HG03280 (cell line): Measurements from ENCODE around the gene WFIKKN1.

Experiments used
- ATAC-seq: cut with Tn5 transposase; IDR thresholded peaks from one replicate; pipeline ENCODE4 v1.9.1; 2021; ENCODE audit warnings: mild to moderate bottlenecking, moderate library complexity; ENCODE audit not compliant: unreplicated experiment

The WFIKKN1 gene

DNA sequence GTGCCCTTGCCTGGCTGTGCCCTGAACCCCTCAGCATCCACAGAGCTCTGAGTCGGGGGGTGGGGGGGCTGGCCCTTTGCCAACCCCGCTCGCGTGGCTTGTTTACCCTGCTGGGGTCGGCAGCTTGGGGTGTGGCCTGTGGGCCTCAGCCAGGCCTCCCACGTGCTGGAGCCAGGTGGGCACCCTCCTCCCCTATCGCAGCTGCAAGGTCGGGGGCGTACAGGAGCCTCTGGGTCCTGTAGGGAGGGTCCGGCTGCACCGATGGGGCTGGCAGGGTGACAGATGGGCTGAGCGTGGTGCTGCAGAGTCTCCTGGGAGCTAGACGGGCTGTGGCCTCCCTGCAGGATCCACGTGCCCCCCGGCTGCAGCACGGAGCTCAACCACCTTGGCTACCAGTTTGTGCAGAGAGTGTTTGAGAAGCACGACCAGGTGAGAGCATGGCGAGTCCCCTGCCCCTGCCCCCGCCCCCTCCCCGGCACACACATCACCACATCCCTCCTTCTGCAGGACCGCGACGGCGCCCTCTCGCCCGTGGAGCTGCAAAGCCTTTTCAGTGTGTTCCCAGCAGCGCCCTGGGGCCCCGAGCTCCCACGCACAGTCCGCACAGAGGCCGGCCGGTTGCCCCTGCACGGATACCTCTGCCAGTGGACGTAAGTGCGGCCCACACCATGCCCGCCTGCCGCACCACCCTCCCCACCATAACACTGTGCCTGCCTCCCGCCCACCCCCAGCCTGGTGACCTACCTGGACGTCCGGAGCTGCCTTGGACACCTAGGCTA lies 40.8 kb downstream of the WFIKKN1 start:
- no peak for ATAC-seq

DNA sequence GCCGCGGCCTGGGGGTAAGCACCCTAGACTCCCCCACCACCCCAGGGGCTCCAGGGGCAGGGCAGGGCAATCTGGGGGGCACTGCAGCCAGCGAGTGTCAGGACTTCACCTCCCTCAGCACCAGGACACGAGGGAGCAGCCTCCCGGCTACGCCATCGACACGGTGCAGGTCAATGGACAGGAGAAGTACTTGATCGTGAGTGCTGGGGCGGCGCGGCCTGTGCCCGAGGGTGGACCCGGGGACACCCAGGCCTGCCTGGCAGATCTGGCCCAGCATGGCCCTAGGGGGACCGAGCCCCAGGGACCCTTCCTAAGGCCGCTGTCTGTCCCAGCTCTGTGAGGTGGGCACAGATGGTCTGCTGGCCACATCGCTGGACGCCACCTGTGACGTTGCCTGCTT lies 41.6 kb downstream of the WFIKKN1 start:
- no peak for ATAC-seq

DNA sequence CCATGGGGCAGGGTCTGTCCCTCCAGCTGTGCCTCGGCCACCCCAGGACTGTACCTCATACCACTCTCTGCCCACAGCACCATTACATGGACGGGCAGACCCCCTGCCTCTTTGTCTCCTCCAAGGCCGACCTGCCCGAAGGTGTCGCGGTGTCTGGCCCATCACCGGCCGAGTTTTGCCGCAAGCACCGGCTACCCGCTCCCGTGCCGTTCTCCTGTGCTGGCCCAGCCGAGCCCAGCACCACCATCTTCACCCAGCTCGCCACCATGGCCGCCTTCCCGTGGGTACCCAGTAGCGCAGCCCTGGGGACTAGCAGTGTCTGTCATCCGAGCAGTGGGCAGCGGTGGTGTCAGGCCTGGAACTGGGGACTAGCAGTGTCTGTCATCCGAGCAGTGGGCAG lies 42.1 kb downstream of the WFIKKN1 start:
- ATAC-seq = no peak

DNA sequence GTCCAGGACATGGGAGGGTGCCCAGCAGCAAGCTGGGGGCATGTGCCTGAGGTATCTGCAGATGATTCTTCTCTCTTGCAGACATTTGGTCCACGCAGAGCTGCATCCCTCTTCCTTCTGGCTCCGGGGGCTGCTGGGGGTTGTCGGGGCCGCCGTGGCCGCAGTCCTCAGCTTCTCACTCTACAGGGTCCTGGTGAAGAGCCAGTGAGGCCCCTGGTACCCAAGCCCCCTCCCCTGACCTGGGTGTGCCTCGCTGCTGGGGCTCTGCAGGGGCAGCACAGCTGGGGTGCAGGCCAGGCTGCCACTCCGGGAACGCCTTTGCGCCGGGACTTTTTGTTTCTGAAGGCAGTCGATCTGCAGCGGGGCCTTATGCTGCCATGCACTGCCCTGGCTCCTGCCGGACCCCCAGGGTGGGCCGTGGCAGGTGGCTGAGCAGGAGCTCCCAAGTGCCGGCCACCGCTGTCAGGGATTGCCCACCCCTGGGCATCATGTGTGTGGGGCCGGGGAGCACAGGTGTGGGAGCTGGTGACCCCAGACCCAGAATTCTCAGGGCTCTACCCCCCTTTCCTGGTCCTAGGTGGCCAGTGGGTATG lies 42.7 kb downstream of the WFIKKN1 start:
- ATAC-seq = no peak

DNA sequence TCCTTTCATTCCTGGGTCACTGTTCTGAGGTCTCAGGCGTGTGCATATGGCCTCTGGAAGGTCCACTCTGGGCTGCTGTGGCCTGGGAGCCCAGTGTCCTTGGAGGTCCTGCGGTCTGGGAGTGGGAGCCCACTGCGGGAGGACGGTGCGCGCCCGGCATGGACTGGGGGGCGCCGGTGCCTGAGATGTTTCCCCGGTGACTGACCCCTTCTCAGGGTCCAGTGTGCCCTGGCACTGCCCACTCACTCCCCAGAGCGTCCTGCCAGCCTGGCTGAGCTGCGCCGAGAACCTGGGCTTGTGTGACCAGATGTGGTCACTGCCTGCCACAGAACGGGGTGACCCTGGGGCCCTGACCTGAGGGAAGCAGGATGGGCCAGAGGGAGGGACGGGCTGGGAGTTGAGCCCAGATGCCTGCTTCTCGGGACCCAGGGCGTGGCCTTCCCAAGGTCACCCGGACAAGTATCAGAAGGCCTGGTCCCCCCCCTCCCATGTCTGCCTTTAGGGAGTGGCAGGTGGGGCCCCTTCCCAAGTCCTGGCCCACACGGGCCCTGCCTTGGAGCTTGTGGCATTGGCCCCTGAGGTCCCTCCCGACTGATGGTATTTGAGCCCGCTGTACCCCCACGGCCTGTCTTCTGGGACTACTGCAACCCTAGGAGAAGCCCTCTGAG lies 43.6 kb downstream of the WFIKKN1 start:
- no peak for ATAC-seq

DNA sequence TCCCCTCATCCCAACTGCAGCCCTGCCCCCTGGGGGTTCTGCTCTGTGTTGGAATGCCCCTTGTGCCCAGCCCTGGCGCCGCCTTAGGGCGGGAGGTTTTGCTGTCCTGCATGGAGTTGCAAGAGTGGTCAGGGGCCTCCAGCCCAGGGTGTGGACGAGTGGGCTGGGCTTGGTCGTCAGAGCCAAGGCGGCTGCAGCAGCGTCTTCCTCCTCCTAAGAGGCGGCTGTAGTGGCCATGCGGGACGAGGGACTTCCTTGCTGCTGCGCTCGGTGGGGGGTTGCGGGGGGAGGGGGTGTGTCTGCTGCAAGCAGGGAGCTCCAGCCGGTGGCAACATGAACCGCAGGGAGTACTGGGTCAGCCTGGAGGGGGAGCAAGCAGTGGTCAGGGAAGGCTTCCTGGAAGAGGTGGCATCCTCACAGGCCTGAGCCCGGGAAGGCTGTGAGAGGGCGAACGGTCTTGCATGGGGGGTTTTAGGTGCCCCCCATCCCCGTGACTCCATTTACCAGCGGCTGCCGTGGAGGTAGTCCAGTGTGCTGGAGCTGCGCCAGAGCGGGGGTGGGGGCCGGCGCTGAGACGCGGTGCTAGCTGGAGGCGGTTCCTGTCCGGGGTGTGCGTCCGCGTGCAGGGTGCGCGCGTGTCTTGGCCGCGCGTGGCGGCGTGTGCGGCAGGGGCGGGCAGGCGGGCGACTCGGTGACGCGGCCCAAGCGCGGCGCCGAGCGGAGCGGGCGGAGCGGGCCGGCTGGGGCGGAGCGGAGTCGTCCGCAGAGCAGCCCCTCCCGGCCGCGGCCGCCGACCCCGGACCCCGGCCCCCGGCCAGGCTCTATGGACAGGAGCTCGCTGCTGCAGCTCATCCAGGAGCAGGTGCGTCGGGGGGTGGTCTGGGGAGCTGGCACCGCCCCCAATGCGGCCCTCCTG lies 44.4 kb downstream of the WFIKKN1 start, which contains the start of gene RHBDL1:
Gene RHBDL1, plus strand, starts transcription at position 704 of the 916 bp plus-strand sequence. Its CDS starts 120 bp downstream, at position 824.
- ATAC-seq = no peak

DNA sequence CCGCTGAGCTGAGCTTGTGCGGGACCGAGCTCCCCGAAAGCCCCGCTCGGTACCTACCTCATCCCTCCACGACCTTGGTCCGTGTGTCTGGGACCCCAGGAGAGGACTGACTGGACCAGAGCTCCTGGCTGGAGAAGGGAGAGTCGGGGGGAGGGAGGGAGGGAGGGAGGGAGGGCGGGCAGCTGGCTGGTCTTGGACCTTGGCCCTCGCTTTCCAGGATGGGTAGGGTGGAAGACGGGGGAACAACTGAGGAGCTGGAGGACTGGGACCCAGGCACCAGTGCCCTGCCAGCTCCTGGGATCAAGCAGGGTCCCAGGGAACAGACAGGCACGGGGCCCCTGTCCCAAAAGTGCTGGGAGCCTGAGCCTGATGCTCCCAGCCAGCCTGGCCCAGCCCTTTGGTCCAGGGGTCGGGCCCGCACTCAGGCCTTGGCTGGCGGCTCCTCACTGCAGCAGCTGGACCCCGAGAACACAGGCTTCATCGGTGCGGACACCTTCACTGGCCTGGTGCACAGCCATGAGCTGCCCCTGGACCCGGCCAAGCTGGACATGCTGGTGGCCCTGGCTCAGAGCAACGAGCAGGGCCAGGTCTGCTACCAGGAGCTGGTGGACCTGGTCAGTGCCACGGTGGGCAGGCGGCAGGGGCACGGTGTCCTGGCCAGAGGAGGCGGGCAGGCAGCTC lies 45.2 kb downstream of the WFIKKN1 start:
- no peak for ATAC-seq

DNA sequence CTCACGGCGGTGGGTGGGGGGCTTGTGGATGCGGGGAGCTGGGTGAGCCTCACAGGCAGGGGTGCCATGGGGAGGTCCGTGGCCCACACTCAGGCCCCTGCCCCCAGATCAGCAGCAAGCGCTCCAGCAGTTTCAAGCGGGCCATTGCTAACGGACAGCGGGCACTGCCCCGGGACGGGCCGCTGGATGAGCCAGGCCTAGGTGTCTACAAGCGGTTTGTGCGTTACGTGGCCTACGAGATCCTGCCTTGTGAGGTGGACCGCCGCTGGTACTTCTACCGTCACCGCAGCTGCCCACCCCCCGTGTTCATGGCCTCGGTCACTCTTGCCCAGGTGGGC lies 45.7 kb downstream of the WFIKKN1 start:
- ATAC-seq = no peak

DNA sequence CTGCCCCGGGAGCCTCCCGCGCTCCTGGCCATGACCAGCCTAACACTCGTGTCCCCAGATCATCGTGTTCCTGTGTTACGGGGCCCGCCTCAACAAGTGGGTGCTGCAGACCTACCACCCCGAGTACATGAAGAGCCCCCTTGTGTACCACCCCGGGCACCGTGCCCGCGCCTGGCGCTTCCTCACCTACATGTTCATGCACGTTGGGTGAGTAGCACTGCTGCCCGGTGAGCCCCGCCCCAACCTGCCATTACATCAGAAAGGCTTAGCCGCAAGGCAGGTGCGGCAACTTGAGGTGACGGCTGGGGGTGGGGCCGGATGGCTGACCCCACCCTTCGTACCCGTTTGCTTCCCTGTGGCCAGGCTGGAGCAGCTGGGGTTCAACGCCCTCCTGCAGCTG lies 46.1 kb downstream of the WFIKKN1 start:
- no peak for ATAC-seq

DNA sequence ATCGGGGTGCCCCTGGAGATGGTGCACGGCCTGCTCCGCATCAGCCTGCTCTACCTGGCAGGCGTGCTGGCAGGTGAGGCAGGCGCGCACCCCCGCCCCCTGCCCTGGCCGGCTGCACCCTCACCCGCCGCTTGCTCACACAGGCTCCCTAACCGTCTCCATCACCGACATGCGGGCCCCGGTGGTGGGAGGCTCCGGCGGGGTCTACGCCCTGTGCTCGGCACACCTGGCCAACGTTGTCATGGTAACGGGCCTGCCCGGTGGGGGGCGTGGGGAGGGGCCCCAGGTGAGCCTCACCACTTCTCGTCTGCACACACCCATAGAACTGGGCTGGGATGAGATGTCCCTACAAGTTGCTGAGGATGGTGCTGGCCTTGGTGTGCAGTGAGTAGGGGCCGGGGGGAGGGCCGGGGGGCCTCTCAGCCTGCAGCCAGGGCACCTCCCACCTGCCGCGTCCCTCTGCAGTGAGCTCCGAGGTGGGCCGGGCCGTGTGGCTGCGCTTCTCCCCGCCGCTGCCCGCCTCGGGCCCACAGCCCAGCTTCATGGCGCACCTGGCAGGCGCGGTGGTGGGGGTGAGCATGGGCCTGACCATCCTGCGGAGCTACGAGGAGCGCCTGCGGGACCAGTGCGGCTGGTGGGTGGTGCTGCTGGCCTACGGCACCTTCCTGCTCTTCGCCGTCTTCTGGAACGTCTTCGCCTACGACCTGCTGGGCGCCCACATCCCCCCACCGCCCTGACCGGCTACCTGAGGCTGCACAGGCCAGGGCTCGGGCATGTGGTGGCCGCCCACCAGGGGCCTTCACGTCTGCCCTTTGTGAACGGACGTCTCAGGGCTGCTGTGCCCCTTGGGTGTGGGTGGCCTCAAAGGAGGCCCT lies 46.8 kb downstream of the WFIKKN1 start:
- ATAC-seq = no peak

DNA sequence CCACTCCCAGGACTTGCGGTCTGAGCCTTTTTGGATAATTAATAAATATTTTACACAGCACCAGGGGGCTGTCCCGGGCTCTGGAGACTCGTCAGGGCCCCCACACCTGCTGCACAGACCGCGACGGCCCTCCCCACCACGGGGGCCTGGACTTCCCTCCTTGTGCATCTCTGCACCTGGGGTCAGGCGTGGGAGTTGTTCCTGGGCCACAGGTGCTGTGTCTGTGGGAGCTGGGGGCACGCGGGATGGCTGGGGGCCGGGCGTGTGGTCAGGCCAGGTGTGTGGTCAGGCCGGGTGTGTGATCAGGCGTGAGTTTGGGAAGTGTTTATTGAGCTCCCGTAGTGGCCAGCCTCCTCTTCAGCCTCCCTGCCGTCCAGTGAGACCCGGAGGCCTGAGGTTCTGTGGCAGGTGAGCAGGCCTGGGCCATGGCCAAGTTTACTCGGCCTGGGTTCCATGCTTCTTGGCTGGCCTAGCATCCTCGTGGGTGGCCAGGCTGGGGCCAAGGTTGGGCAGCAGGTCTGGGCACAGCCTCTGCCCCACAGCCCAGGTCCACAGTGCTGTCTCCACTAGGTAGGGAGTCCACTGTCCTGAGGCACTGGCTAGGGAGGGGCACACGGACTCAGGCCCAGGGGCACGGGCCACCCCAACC lies 47.5 kb downstream of the WFIKKN1 start:
- ATAC-seq = no peak

DNA sequence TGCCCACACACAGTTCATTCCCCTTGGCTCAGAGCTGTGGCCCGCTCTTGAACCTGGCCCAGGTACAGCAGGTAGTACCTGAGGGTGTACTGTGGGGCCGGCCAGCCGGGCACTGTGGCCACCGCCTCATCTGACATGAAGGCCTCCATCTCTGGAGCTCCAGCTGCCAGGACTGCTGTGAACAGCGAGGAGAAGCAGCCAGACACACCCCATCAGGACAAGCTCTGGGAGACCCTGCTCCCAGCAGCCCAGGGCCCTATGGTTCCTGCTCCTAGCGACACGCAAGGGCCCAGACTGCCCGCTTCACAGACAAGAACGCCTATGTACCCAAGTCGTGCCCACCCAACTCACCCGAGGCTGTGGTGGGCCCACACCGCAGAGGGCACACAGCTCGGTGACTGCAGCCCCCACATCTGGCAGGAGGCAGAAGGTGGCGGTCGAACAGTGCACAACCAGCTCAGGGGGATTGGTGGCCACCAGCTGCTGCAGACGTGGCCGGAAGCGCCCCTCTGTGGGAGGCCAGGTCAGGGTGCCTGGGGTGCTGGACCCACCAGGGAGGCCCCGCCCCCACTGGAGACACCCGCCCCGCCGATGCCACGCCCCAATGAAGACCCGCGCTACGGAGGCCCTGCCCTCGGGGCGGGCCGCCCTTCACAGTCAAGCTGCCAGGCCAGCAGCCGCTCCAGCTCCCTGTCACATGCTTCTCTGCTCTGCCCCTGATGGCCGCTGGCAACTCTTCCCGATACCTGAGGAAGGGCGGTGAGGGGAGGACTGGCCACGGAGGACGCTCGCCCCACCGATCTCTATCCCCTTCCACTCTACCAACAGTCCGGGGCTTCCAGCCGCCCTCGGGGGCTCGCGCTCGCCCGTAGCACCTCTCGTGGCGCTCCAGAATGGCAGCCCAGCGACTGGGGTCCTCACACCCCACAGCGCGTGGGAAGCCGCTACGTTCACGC lies 48.4 kb downstream of the WFIKKN1 start:
- ATAC-seq = peak; percentile 1

DNA sequence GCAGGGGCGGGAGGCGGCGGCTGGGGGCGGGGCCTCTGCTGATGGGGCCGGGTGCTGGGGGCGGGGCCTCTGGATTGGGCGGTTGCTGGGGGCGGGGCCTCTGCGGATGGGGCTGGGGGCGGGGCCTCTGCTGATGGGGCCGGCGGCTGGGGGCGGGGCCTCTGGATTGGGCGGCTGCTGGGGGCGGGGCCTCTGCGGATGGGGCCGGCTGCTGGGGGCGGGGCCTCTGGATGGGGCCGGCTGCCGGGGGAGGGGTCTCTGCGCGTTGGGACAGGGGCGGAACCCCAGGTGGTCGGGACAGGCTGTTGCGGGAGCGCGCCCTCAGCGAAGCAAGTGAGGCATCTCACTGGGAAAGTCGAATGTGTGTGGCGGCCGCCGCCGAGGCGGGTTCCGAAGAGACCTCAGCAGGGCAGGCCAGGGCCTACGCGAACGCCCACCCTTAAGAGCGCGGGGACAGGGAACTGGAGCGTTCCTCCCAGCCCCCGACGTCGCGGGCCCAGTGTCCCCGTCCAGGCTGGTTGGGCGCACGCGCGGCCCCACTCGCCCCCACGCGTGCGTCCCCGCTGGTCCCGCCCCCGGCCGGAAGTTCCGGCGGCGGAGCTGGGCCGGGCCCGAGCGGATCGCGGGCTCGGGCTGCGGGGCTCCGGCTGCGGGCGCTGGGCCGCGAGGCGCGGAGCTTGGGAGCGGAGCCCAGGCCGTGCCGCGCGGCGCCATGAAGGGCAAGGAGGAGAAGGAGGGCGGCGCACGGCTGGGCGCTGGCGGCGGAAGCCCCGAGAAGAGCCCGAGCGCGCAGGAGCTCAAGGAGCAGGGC lies 49.2 kb downstream of the WFIKKN1 start, which contains the start of gene STUB1:
Gene STUB1, plus strand, starts transcription at position 597 of the 811 bp plus-strand sequence. Its CDS starts 116 bp downstream, at position 713.
- peak; percentile 35 for ATAC-seq

DNA sequence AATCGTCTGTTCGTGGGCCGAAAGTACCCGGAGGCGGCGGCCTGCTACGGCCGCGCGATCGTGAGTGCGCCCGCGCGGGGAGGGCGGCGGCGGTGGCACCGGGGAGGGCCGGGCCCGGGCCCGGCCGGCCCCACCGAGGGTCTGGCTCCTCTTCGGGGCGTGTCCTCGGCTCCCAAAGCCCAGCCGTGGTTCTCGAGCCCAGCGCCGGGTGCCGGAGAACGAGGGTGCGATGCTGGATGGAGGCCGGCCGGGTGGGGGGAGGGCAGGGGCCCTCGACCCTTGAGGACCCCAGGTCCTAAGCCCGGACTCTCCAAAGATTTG lies 49.8 kb downstream of the WFIKKN1 start:
- ATAC-seq = no peak

DNA sequence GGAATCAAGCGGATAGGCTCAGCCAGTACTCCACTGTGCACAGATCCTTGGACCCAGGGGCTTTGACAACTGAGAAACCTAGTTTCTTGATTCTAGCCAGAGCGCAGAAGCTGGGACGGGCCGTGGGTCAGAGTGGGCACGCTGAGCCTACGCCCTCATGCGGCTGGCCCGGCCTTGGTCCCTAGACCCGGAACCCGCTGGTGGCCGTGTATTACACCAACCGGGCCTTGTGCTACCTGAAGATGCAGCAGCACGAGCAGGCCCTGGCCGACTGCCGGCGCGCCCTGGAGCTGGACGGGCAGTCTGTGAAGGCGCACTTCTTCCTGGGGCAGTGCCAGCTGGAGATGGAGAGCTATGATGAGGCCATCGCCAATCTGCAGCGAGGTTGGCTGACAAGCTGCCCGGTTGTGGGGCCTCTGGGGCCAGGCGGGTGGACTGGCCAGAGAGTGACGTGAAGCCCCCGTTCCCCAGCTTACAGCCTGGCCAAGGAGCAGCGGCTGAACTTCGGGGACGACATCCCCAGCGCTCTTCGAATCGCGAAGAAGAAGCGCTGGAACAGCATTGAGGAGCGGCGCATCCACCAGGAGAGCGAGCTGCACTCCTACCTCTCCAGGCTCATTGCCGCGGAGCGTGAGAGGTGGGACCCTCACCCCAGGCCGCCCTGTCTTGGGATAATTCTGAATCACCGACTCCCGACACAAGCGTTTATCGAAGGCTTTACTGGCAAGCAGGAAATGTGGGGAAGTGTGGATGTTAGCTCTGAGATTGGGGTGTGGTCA lies 50.4 kb downstream of the WFIKKN1 start:
- no peak for ATAC-seq

DNA sequence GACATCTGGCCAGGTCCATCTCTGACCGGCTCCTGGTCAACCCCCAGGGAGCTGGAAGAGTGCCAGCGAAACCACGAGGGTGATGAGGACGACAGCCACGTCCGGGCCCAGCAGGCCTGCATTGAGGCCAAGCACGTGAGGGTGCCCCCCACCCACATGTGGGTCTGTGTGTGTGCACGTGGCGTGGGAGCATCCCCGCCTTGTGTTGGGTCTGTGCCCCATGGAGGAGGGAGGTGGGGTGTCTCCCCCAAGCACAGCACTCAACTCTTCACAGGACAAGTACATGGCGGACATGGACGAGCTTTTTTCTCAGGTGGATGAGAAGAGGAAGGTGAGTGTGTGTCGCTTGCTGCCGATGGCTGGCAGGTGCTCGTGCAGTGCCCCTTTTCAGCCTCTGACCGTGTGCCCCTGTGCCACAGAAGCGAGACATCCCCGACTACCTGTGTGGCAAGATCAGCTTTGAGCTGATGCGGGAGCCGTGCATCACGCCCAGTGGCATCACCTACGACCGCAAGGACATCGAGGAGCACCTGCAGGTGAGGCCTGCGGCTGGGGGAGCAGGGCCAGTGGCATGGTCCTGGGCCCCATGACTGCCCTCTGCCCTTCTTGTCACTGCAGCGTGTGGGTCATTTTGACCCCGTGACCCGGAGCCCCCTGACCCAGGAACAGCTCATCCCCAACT lies 51.1 kb downstream of the WFIKKN1 start:
- ATAC-seq = no peak
